Measurements from ENCODE around the gene TPST1. TPM values are rescaled to one million over a fixed set of nuclear protein-coding genes. Genes with fewer than 3 reads are reported as not detected.
"Not testable (repeated sequence)": the region's sequence is repeated elsewhere in the genome, so short reads cannot be mapped to it uniquely, and the experiment has no call there.

Gene TPST1
- total and polyA plus RNA-seq, 9 of the 15 experiments (the other 6 are each of a cell fraction or from before 2014, with no cell fraction given), result 0.15 to 2.2 (median 0.53) TPM

DNA sequence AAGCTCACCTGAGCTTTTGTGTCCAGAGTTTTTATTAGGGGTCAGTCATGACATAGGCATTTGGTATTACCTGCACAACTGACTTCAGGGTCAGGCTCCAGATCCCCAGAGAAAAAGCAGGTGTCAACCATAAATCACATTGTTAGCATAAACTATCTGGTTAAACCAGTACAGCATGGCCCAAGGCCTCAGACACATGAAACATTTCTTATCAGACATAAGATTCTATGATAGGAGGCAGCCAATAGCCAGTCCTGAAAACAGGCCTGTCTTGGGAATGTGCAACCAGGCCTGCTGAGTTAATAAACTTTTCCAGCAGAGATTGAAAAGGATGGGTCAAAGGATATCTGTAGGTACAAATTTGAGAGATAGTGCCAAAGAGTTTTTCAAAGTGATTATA lies 116.1 kb downstream of the TPST1 start (continued):
- no peak for TF ChIP-seq KAT2B (IDR thresholded peaks at IDR 0.05; ENCODE audit: low read depth, low read length)

DNA sequence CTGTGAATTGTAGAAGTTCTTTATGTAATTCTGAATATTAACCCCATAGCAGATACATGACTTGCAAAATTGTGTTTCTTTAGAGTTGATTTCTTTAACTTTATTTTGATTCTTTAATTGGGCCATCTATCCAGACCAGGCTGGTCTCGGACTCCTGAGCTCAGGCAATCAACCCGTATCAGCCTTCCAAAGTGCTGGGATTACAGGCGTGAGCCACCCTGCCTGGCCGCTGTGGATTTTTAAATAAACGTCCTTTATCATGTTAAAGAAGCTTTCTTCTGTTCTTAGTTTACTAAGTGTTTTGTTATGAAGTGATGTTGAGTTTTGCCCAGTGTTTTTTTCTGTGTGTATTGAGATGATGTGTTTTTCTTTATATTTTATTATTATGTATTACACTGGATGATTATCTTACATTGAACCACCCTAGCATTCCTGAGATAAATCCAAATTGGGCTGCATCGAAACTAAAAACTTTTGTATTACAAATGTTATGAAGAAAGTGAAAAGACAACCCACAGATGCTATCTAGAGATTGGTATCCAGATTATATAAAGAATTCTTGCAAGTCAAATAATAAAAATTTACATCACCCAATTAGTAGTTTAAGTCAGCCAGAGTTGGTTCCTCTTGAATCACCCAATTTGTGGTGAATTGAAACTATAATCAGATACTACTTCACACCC lies 118.1 kb downstream of the TPST1 start:
- DNase-seq (ENCODE audit: extremely low read depth in 1 of 4, low spot score in 3 of 4) (no peak), FAIRE-seq (no peak), ATAC-seq (no peak)
- H3K27me3 ChIP-seq (ENCODE audit: control insufficient read depth in 2 of 2, insufficient read depth in 2 of 2, low read length in 2 of 2), result peaks cover 4 to 5% of the 10 kb centered on the region in 2 experiments; a peak in 3 of 5 replicates
- no peaks in the 10 kb centered on the region for H3K4me1 ChIP-seq (replicated peaks in 1 of 2; ENCODE audit: control insufficient read depth in 2 of 2, insufficient read depth in 2 of 2, low read length in 2 of 2)
- WGBS (ENCODE audit: insufficient coverage, low coverage, missing lambda C conversion rate), result 2% methylated on average over 6 of the region's 6 CpGs
- no peaks in the 10 kb centered on the region for H3K9me3 ChIP-seq (replicated peaks; ENCODE audit: control insufficient read depth, insufficient read depth, low read depth, low read length)
- intact Hi-C loops (cut with micrococcal nuclease) (no loop called here), in situ Hi-C loops (cut with MboI) (no loop called here)
- H4K20me1 ChIP-seq (replicated peaks; ENCODE audit: control insufficient read depth, insufficient read depth, low read length), result no peaks in the 10 kb centered on the region
- POLR2A ChIA-PET, result no interaction called here
- H3K4me3 ChIP-seq, result no peak overlapping the region
- H3K27ac ChIP-seq (ENCODE audit: extremely low read depth, low read depth, low read length), result no peak overlapping the region
- no peaks in the 10 kb centered on the region for H3K9me1 ChIP-seq (ENCODE audit: control insufficient read depth, insufficient read depth, low read length)
- CTCF ChIA-PET (ENCODE audit: low intra/inter-chr PET ratio), result no interaction called here
- H3K36me3 ChIP-seq (ENCODE audit: control insufficient read depth, insufficient read depth, low read length), result no peaks in the 10 kb centered on the region
- H3K79me2 ChIP-seq (ENCODE audit: control insufficient read depth, insufficient read depth, low read length), result no peaks in the 10 kb centered on the region
- no peak overlapping the region for H2AFZ ChIP-seq (ENCODE audit: low read depth, low read length)
- H3K9ac ChIP-seq (ENCODE audit: insufficient read depth in 1 of 2, low read depth in 2 of 2, low read length in 2 of 2), result no peak overlapping the region
- no peak for TF ChIP-seq XRCC3 (IDR thresholded peaks at IDR 0.05)
- BruUV-seq (replicated peaks), result no TSS peak
- no peak overlapping the region for H3K4me2 ChIP-seq (ENCODE audit: insufficient read depth, low read length)

DNA sequence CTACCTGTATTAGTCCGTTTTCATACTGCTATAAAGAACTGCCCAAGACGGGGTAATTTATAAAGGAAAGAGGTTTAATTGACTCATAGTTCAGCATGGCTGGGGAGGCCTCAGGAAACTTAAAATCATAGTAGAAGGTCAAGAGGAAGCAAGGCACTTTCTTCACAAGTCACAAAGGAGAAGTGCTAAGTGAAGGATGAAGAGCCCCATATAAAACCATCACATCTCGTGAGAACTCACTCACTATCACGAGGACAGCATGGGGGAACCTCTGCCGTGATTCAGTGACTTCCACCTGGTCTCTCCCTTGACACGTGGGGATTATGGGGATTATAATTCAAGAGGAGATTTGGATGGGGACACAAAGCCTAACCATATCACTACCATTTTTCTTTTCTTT lies 119.9 kb downstream of the TPST1 start:
- DNase-seq (ENCODE audit: extremely low read depth in 1 of 4, low spot score in 3 of 4); H3K9me3 ChIP-seq (replicated peaks; ENCODE audit: control insufficient read depth, insufficient read depth, low read depth, low read length); H3K4me2 ChIP-seq (ENCODE audit: insufficient read depth, low read length); intact Hi-C loops (cut with micrococcal nuclease); H3K4me1 ChIP-seq (replicated peaks in 1 of 2; ENCODE audit: control insufficient read depth in 2 of 2, insufficient read depth in 2 of 2, low read length in 2 of 2); ATAC-seq; H3K27ac ChIP-seq (ENCODE audit: extremely low read depth, low read depth, low read length); H3K9ac ChIP-seq (ENCODE audit: insufficient read depth in 1 of 2, low read depth in 2 of 2, low read length in 2 of 2); H3K27me3 ChIP-seq (ENCODE audit: control insufficient read depth in 2 of 2, insufficient read depth in 2 of 2, low read length in 2 of 2); H3K36me3 ChIP-seq (ENCODE audit: control insufficient read depth, insufficient read depth, low read length); H3K9me1 ChIP-seq (ENCODE audit: control insufficient read depth, insufficient read depth, low read length); CTCF ChIA-PET (ENCODE audit: low intra/inter-chr PET ratio); in situ Hi-C loops (cut with MboI); H2AFZ ChIP-seq (ENCODE audit: low read depth, low read length); H3K4me3 ChIP-seq; H3K79me2 ChIP-seq (ENCODE audit: control insufficient read depth, insufficient read depth, low read length); H4K20me1 ChIP-seq (replicated peaks; ENCODE audit: control insufficient read depth, insufficient read depth, low read length); BruUV-seq (replicated peaks); FAIRE-seq: not testable (repeated sequence)
- POLR2A ChIA-PET, result interaction anchor here (1.2 kb wide), 1 partner anchor 11 kb away, joined by 3 read pairs; no protein-coding TSS in a partner anchor
- under 1% methylated on average over 6 of the region's 6 CpGs for WGBS (ENCODE audit: insufficient coverage, low coverage, missing lambda C conversion rate)
- peak; percentile 18; the same call in 1 of the 2 replicates for TF ChIP-seq CHD2 (IDR thresholded peaks at IDR 0.05; ENCODE audit: low read depth, low read length)

Data from K562 (cell line).